Measurements from ENCODE around the gene NKX1-1. TPM values are rescaled to one million over a fixed set of nuclear protein-coding genes. Genes with fewer than 3 reads are reported as not detected.
A peak's percentile ranks its signal among the peaks of the same experiment; 100 is the strongest.

Gene NKX1-1
- polyA plus RNA-seq, 4 donors, result not detected

DNA sequence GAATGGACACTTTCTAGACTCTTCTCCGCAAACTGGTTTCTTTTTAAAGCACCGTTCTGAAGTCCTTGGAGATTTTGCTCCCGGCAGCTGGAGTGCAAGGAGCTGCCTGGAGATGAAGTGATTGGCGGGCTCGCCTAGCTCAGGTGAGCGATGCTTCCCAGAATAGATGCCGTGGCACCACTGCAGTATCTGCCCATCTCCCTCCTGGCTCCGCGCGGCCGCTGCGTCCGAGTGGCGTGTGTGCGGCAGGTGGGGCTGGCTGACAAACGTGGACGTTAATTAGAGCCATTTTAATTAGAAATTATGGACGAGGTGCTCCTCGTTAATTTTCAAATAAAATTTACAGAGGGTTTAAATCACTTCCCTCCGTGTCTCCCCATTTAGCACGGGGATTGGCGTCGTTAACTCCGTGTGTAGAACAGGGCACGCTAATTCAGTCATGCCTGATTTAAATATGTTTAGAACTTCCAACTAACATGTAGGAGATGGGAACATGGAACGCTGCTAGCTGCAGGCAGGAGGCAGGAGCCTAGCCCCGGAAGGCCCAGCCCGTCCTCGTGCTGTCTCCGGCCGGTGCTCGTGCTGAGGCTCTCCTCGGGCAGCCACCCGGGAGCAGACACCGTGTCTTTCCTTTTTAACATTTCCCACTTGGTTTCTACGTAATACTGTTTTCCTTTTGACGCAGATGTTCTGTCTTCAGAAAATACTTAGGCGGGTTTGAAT, 47.7 kb downstream of the NKX1-1 start:
- DNase-seq, result no peak
- 95 to 97% (median 96%) methylated on average over 38 of the region's 38 CpGs for WGBS, 3 donors

DNA sequence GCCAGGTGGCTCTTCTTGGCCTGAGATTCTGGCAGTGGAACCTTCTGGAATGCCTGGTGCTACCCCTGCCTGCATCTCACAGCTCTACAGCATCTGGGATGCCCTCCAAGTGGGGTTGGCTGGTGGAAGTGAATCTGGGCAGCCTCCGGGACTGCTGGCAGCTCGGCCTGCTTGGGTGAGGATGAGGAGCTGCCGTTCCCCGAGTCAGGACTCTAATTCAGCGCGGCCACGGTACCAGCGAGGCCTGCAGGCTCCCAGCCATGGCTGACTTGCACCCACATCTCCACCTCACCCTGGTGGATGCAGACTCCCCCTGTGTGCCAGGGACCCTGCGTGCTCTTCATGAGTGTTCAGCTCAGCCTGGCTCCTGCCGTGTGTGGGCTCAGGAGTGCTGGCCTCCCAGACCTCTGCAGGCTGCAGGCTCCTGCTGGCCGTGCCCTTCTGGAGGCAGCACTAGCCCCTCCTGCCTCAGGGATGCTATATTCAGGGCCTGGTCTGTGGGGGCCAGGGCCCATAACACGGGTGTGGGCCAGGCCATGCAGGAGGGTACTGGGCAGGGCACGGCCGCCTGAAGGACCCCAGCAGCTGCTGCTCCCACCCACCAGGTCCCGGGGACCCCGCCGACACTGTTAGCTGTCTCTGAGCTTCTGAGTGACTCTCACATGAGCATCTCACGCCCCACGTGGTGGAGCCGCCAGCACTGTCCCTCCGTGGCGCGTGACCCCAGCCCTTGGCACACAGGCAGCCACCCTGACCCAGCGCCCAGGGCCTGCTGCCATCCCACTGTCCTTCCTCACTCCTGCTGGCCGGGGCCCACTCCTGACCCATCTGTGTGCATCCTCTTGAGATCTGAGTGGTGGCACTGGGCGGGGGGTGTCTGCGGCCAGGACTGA, 48.6 kb downstream of the NKX1-1 start:
- Histone ChIP-seq H3K9me3 (ENCODE audit: control insufficient read depth in 2 of 2, insufficient read depth in 1 of 2, low read depth in 1 of 2, low read length in 1 of 2) (no peaks in the 10 kb centered on the region), H3K27ac (ENCODE audit: low read depth in 1 of 3, low read length in 2 of 3) (no peak overlapping the region), H3K4me1 (ENCODE audit: control insufficient read depth in 3 of 3, insufficient read depth in 2 of 3, low read depth in 1 of 3, low read length in 2 of 3) (no peaks in the 10 kb centered on the region), H3K36me3 (ENCODE audit: control insufficient read depth in 3 of 3, insufficient read depth in 2 of 3, low read depth in 1 of 3, low read length in 3 of 3) (peaks cover under 1 to 80% (median 3%) of the 10 kb centered on the region in 3 donors), H3K4me3 (ENCODE audit: low read depth in 1 of 3, low read length in 3 of 3) (no peak overlapping the region), H3K27me3 (ENCODE audit: control insufficient read depth in 3 of 3, insufficient read depth in 3 of 3, low read length in 3 of 3) (no peaks in the 10 kb centered on the region)
- DNase-seq (no peak), FAIRE-seq (no peak)
- WGBS, 3 donors, result 95 to 96% (median 95%) methylated on average over 27 of the region's 27 CpGs

More for the DNA sequence above, 47.7 kb downstream of the NKX1-1 start:
- Histone ChIP-seq H3K4me1 (ENCODE audit: control insufficient read depth in 3 of 3, insufficient read depth in 2 of 3, low read depth in 1 of 3, low read length in 2 of 3) (no peaks in the 10 kb centered on the region), H3K27me3 (ENCODE audit: control insufficient read depth in 3 of 3, insufficient read depth in 3 of 3, low read length in 3 of 3) (no peaks in the 10 kb centered on the region), H3K36me3 (ENCODE audit: control insufficient read depth in 3 of 3, insufficient read depth in 2 of 3, low read depth in 1 of 3, low read length in 3 of 3) (peaks cover 3 to 76% (median 4%) of the 10 kb centered on the region in 3 donors), H3K4me3 (ENCODE audit: low read depth in 1 of 3, low read length in 3 of 3) (no peak overlapping the region), H3K9me3 (ENCODE audit: control insufficient read depth in 2 of 2, insufficient read depth in 1 of 2, low read depth in 1 of 2, low read length in 1 of 2) (no peaks in the 10 kb centered on the region), H3K27ac (ENCODE audit: low read depth in 1 of 3, low read length in 2 of 3) (no peak overlapping the region)
- no peak for FAIRE-seq

DNA sequence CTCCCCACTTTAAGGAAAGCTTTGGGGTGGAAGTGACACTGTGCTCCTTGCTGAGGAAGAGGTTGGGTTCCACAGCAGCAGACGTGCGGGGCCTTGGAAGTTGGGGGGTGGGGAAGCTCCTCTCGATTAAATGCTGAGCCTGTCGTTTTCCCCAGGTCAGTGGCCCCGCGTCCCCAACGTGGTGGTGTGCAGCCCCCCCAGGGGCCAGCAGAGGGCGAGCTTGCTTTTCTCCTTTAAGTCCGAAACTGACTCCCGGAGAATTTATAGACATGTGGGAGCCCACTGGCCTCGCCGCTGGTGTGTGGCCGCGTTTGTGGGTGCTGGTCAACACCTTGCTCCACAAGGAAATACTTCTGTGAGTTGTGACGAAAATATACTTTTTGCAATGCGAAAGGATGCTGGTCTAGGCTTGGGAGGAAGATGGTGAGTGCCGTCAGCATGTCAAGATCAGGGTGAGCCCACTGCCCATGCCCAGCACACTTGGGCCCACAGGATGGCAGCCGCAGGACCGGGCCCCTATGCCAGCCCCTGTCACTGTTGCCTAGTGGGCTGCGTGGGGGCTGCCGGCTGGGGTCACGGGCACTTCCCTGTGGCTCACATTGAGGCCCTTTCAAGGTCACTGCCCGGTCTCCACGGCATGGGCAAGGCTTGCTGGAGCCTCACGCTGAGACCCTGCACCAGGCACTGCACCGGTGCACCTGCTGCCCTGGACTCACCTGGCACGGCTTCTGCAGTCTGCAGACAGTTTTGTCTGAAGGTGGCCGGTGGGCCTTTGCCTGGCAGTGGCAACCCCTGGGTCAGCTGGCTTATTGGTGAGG, 49.9 kb downstream of the NKX1-1 start:
- WGBS, 3 donors, result 62 to 68% (median 66%) methylated on average over 28 of the region's 28 CpGs
- Histone ChIP-seq H3K36me3 (ENCODE audit: control insufficient read depth in 3 of 3, insufficient read depth in 2 of 3, low read depth in 1 of 3, low read length in 3 of 3) (peaks cover 0 to 85% (median 3%) of the 10 kb centered on the region in 3 donors), H3K27ac (ENCODE audit: low read depth in 1 of 3, low read length in 2 of 3) (no peak overlapping the region), H3K9me3 (ENCODE audit: control insufficient read depth in 2 of 2, insufficient read depth in 1 of 2, low read depth in 1 of 2, low read length in 1 of 2) (no peaks in the 10 kb centered on the region), H3K4me1 (ENCODE audit: control insufficient read depth in 3 of 3, insufficient read depth in 2 of 3, low read depth in 1 of 3, low read length in 2 of 3) (no peaks in the 10 kb centered on the region), H3K27me3 (ENCODE audit: control insufficient read depth in 3 of 3, insufficient read depth in 3 of 3, low read length in 3 of 3) (no peaks in the 10 kb centered on the region), H3K4me3 (ENCODE audit: low read depth in 1 of 3, low read length in 3 of 3) (no peak overlapping the region)
- DNase-seq (peak; percentile 32 to 54), FAIRE-seq (no peak)

DNA sequence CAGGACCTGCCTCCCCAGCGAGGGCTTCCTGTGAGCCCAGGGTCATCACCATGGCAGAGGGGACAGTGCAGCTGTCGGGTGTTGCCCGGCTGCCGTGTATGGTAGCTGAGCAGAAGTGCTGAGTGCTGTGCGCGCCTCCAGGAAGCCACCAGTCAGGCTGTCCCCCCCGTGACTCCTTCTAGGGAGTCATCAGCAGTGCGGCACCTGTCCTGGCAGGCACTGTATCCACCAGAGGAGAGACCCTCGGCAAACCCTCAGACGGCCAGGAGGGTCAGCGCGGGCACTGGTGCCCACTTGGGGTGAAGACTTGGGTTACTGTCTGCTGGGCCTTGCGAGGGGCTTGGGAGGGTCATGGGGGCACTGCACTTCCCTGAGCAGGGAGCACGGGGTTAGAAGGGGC, 50.9 kb downstream of the NKX1-1 start:
- 91 to 94% (median 91%) methylated on average over 14 of the region's 14 CpGs for WGBS, 3 donors
- Histone ChIP-seq H3K36me3 (ENCODE audit: control insufficient read depth in 3 of 3, insufficient read depth in 2 of 3, low read depth in 1 of 3, low read length in 3 of 3) (peaks cover 0 to 80% (median 3%) of the 10 kb centered on the region in 3 donors), H3K27me3 (ENCODE audit: control insufficient read depth in 3 of 3, insufficient read depth in 3 of 3, low read length in 3 of 3) (no peaks in the 10 kb centered on the region), H3K27ac (ENCODE audit: low read depth in 1 of 3, low read length in 2 of 3) (no peak overlapping the region), H3K4me1 (ENCODE audit: control insufficient read depth in 3 of 3, insufficient read depth in 2 of 3, low read depth in 1 of 3, low read length in 2 of 3) (no peaks in the 10 kb centered on the region), H3K9me3 (ENCODE audit: control insufficient read depth in 2 of 2, insufficient read depth in 1 of 2, low read depth in 1 of 2, low read length in 1 of 2) (no peaks in the 10 kb centered on the region), H3K4me3 (ENCODE audit: low read depth in 1 of 3, low read length in 3 of 3) (no peak overlapping the region)
- DNase-seq, result no peak
- no peak for FAIRE-seq

DNA sequence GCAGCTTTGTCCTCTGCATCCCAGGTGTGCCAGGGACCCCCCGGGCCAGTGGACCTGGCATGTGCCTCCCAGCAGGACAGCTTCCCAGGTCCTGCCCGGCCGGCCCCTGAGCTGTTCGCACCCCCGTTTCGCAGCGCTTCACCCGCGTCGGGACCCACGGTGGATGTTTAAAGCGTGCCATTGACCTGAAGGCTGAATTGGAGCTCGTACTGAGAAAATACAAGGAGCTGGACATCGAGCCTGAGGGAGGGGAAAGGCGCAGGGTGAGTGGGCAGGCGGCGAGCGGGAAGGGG, 51.3 kb downstream of the NKX1-1 start:
- Histone ChIP-seq H3K9me3 (ENCODE audit: control insufficient read depth in 2 of 2, insufficient read depth in 1 of 2, low read depth in 1 of 2, low read length in 1 of 2) (no peaks in the 10 kb centered on the region), H3K36me3 (ENCODE audit: control insufficient read depth in 3 of 3, insufficient read depth in 2 of 3, low read depth in 1 of 3, low read length in 3 of 3) (peaks cover 0 to 80% (median 3%) of the 10 kb centered on the region in 3 donors), H3K27me3 (ENCODE audit: control insufficient read depth in 3 of 3, insufficient read depth in 3 of 3, low read length in 3 of 3) (no peaks in the 10 kb centered on the region), H3K27ac (ENCODE audit: low read depth in 1 of 3, low read length in 2 of 3) (no peak overlapping the region), H3K4me3 (ENCODE audit: low read depth in 1 of 3, low read length in 3 of 3) (no peak overlapping the region), H3K4me1 (ENCODE audit: control insufficient read depth in 3 of 3, insufficient read depth in 2 of 3, low read depth in 1 of 3, low read length in 2 of 3) (no peaks in the 10 kb centered on the region)
- DNase-seq (no peak), FAIRE-seq (no peak)
- WGBS, 3 donors, result 94 to 98% (median 95%) methylated on average over 17 to 18 of the region's 18 CpGs

DNA sequence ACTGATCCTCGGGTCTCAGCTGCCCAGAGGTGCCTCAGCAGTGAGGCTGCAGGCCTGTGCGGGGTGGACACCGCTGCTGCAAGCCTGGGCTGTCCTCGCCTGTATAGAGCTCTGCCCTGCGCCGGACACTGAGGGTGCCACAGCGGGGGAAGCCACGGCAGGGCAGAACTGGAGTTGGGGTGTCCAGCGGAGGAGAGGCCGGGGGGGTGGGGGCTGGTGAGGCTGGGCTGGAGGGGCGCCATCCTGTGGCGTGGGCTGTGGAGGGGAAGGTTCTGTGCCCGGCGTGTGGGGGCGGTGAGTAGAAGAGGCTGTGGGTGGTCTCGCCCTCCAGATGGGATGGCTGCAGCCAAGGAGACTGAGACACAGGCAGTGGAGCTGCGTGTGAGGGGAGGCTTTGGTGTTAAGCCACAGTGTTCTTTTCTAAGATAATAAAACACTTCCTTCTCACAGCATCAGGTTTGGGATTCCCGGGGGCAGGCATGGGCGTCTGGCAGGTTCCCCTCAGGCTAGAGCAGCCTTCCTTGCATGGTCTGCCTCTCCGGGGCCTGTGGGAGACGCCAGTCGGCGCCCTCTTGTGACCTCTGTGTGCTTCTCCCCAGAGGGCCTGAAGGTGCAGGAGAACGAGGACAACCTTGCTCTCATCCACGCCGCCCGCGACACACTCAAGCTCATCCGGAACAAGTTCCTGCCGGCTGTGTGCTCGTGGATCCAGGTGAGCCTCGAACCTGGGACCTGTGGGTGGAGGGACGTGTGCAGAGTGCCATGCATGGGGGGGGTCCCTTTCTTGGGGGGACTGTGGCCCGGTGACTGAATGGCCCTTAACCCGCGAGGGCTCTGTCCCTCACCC, 51.9 kb downstream of the NKX1-1 start:
- Histone ChIP-seq H3K4me3 (ENCODE audit: low read depth in 1 of 3, low read length in 3 of 3) (no peak overlapping the region), H3K36me3 (ENCODE audit: control insufficient read depth in 3 of 3, insufficient read depth in 2 of 3, low read depth in 1 of 3, low read length in 3 of 3) (peaks cover 0 to 80% (median 3%) of the 10 kb centered on the region in 3 donors), H3K4me1 (ENCODE audit: control insufficient read depth in 3 of 3, insufficient read depth in 2 of 3, low read depth in 1 of 3, low read length in 2 of 3) (no peaks in the 10 kb centered on the region), H3K27me3 (ENCODE audit: control insufficient read depth in 3 of 3, insufficient read depth in 3 of 3, low read length in 3 of 3) (no peaks in the 10 kb centered on the region), H3K9me3 (ENCODE audit: control insufficient read depth in 2 of 2, insufficient read depth in 1 of 2, low read depth in 1 of 2, low read length in 1 of 2) (no peaks in the 10 kb centered on the region), H3K27ac (ENCODE audit: low read depth in 1 of 3, low read length in 2 of 3) (no peak overlapping the region)
- WGBS, 3 donors, result 91 to 93% (median 91%) methylated on average over 35 to 36 of the region's 36 CpGs
- FAIRE-seq (no peak), DNase-seq (no peak)

DNA sequence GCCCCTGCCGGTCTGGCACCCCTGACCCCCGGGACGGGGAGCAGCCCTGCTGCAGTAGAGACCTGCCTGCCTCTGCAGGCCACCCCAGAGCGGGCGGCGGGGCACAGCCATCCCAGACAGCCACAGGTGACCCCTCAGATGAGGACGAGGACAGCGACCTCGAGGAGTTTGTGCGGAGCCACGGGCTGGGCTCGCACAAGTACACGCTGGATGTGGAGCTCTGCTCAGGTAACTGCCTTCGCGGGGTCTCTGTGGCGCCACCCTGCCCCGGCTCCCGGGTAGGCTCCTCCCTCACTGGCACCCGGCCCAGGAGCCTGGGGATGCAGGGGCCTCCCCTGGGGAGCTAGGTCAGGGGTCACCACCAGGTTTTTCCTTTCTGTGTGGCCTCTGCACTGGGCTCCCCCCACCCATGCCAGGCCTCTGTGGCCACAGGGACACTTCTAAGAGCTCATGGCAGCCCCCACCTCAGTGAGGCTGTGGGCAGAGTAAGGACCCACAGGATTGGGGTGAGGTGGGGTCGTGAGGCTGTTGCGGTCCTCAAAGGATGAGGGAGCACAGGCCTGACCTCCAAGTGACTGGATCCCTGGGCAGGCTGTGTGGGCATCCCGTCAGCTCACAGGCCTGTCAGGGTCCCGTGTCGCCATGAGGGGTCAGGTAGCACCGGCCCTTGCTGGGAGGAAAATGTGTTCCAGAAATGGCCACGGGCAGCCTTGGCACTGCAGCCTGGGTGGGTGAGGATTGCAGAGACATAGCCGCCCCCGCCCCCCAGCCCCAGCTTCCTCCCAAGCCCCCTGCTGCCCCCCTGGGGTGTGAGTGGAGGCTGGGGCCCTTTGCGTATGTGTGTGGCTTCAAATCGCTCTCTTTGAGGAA, 52.8 kb downstream of the NKX1-1 start:
- H3K27me3 ChIP-seq (ENCODE audit: control insufficient read depth in 3 of 3, insufficient read depth in 3 of 3, low read length in 3 of 3), result no peaks in the 10 kb centered on the region
- DNase-seq (no peak), FAIRE-seq (no peak)
- H3K36me3 ChIP-seq (ENCODE audit: control insufficient read depth in 3 of 3, insufficient read depth in 2 of 3, low read depth in 1 of 3, low read length in 3 of 3), result peaks cover 0 to 76% (median 3%) of the 10 kb centered on the region in 3 donors
- 81 to 87% (median 84%) methylated on average over 28 to 30 of the region's 30 CpGs for WGBS, 3 donors
- no peaks in the 10 kb centered on the region for H3K9me3 ChIP-seq (ENCODE audit: control insufficient read depth in 2 of 2, insufficient read depth in 1 of 2, low read depth in 1 of 2, low read length in 1 of 2)
- H3K27ac ChIP-seq (ENCODE audit: low read depth in 1 of 3, low read length in 2 of 3), result no peak overlapping the region
- peaks cover 0 to 5% (median 0%) of the 10 kb centered on the region in 3 donors for H3K4me1 ChIP-seq (ENCODE audit: control insufficient read depth in 3 of 3, insufficient read depth in 2 of 3, low read depth in 1 of 3, low read length in 2 of 3)
- no peak overlapping the region for H3K4me3 ChIP-seq (ENCODE audit: low read depth in 1 of 3, low read length in 3 of 3)

All from small intestine (tissue), 7 donors.